Stimulated activated CD8-positive, alpha-beta memory T cell treated with anti-CD3 and anti-CD28 coated beads, Interleukin-15, amount 100 ng/mL, for 4 hours (primary cell): ENCODE results near the gene SYNGAP1.
"Not testable (repeated sequence)": the region's sequence is repeated elsewhere in the genome, so short reads cannot be mapped to it uniquely, and the experiment has no call there.

Source experiments
- DNase-seq, 2 donors: peaks; one replicate each; pipeline ENCODE4 v3.0.0-alpha.2; 2020; ENCODE audit warnings: low read depth in 2 of 2

SYNGAP1 gene

DNA sequence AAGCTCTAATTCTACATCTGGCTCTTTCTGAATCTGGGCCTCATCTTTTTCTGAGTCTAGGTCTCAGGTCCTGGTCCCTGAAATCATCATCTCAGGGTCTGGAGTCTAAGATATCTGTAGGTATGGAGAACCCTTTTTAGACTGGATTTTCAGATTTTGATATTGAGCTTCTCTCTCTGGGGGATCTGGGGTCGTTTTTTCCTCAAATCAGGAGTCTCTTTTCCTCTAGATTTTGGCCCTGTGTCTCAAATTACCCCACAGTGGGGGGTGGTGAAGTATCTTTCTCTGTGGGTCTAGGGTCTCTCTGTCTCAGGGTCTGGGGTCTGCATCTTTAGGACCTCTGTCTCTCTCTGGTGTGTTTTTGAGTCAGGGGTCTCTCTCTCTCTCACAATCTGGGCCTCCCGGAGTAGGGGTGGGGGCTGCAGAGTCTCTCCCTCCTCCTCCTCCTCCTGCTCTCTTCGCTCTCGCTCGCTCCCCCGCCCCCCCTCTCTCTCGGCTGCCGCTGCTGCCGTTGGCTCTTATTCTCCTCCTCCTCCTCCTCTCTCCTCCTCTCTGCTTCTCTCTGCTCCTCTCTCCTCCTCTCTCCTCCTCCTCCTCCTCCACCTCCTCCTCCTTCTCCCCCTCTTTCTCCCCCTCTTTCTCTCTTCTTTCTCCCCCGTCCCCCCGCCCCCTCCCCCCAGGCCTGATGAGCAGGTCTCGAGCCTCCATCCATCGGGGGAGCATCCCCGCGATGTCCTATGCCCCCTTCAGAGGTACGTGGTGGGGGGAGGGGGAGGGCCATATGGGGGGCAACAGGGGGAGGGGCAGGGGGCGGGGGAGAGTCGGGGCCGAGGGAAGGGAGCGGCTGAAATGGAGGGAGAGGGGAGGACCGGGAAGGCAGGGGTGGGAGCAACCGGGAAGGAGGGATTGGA is at the start of gene SYNGAP1:
TSS of gene SYNGAP1 (plus strand) at position 486 of the 911 bp plus-strand sequence. CDS start at position 686, 200 bp downstream.
- DNase-seq = no peak

GRCh38 chr6:33371901-33372300 is 48.0 kb upstream of the SYNGAP1 start:
- DNase-seq = not testable (repeated sequence)

GRCh38 chr6:33372526-33373123 is 47.2 kb upstream of the SYNGAP1 start:
- no peak for DNase-seq

GRCh38 chr6:33373960-33374910 is 45.6 kb upstream of the SYNGAP1 start:
- DNase-seq = no peak

GRCh38 chr6:33375143-33375671 is 44.7 kb upstream of the SYNGAP1 start:
- no peak for DNase-seq

DNA sequence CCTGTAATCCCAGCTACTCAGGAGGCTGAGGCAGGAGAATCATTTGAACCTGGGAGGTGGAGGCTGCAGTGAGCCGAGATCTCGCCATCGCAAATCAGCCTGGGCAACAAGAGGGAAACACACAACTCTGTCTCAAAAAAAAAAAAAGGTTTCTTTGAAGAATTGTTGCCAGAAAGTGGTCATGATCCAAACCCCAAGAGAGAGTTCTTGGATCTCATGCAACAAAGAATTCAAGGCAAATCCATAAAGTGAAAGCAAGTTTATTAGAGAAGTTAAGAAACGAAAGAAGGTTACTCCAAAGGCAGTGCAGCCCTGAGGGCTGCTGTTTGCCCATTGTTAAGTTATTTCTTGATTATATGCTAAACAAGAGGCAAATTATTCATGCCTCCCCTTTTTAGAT is 42.7 kb upstream of the SYNGAP1 start:
- no peak for DNase-seq

- DNase-seq = not testable (repeated sequence)
Measured at GRCh38 chr6:33379184-33379583, 40.7 kb upstream of the SYNGAP1 start.

- no peak for DNase-seq
Measured at GRCh38 chr6:33380272-33380981, 39.4 kb upstream of the SYNGAP1 start.

DNA sequence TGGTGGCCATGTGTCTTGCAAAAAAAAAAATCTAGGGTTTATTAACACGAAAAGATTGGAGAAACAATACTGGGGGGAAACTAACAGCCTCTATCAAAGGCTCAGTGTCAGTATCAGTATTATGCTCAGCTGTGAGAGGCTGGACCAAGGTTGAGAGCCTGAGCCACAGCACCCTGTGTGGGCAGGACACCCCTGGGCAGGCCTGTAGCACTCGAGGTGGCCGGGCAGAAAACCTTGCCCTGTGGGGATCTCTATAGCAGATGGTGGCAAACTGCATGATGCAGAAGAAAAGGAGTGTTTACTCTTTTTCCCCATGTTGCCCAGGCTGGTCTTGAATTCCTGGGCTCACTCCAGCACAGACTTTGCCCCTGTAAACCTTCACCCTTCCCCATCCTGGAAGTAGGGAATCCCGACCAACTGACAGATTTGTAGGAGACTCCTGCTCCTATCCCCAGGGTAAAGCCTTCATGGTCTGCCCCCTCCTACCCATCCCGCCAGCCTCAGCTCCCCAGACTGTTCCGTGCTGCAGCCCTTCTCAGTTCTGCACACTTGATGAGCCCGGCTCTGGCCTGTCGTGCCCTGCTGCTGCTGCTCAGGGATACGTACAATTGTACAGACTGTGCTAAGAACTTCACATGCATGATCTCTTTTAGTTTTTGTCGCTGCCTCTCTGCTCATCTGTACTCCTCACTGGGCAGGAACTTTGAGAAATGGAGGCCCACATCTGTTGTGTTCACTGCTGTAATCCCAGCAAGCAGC is 36.3 kb upstream of the SYNGAP1 start:
- DNase-seq = no peak

DNA sequence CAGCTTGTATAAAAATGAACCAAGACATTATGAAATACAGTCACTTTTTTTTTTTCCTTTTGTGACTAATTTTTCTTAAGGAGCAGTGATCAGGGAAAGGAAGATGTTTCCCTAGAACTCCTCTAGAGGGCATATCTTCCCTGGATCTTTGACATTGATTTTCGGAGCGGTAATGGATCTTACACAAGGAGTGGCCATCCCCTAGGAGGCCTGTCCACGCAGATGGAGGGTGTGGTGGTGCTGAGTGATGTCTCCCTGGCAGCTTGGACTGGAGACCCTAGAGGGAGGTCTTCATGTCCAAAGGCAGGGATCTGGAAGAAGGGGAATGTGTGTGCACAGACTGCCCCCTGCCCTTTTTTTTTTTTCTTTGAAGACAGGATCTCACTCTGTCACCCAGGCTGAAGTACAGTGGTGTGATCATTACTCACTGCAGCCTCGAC is 35.3 kb upstream of the SYNGAP1 start:
- no peak for DNase-seq

GRCh38 chr6:33390173-33390572 is 29.7 kb upstream of the SYNGAP1 start:
- no peak for DNase-seq

- DNase-seq = no peak
Measured at GRCh38 chr6:33390767-33391277, 29.0 kb upstream of the SYNGAP1 start.

- peak; percentile 98 for DNase-seq
Measured at GRCh38 chr6:33391278-33391921, 28.5 kb upstream of the SYNGAP1 start, which contains the start of gene KIFC1. TSS of gene KIFC1 (plus strand) at chr6:33391823. CDS start at chr6:33391986, 163 bp downstream.

- DNase-seq = no peak
Measured at GRCh38 chr6:33391922-33392594, 27.8 kb upstream of the SYNGAP1 start.

DNA sequence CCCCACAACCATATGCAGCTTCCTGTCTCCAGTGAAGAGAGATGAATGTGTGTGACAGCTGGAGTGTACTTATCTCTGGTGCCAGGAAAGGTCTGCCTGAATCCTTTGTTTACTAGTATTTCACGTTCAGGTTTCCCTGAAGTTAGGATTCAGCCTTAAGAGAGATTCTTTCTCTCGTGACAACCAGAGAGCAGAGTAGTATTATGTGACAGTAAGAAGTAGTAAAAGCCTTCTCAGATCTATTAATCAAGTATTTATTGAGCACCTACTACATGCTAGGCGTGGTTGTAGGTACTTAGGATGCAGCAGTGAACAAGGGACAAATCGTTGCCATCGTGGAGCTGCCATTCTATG is 27.3 kb upstream of the SYNGAP1 start:
- no peak for DNase-seq

DNA sequence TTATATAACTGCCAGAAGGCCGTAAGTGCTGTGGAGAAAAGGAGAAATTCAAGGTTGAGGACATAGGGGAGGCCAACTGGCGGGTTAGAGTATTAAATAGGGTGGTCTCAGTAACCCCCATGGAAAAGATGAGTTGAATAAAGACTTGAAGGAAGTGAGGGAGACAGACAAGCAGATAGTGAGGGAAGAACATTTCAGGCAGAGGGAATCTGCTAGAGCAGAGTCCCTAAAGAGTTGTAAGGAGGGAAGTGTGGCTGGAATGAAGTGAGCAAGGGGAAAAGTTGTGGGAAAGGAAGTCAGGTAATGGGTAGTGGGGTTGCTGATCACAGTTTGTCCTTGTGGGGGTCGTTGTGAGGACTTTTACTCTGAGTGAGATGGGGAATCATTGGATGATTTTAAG is 26.9 kb upstream of the SYNGAP1 start:
- no peak for DNase-seq

DNA sequence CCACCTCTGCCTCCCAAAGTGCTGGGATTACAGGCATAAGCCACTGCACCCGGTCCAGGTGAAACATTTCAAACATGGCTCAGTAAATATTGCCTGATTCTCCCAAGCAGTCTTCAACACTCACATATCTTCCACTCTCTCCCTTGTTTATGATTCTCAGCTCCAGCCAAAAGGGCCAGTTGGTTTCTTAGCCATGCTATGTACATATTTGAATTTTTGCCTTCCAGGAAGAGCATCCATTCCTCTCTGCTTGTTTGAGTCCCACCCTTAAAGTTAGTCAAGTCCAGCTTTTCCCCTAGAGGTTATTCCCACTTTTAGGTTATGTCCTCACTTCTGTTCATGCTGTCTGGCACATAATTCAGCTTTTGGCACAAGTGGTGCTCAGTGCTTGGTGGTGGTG is 22.3 kb upstream of the SYNGAP1 start:
- no peak for DNase-seq

GRCh38 chr6:33398601-33399000 is 21.3 kb upstream of the SYNGAP1 start:
- DNase-seq = not testable (repeated sequence)

DNA sequence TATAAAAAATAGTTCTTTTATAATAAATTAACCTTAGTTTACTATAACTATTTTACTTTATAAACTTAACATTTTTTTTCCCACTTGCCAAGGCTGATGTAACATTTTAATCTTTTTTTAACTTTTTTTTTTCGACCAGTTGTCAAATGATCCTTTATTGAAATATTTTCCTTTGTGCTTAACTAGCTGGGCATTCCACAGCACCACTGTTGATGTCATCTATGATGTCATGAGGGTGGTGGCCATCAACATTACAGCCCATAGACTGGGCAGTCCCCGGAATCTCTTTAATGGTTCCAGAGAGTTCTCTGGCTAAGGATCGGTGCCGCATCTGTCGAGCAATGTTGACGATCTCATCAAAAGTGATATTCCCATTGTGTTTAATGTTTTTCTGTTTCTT is 20.0 kb upstream of the SYNGAP1 start:
- not testable (repeated sequence) for DNase-seq
